HepG2 (cell line): ENCODE measurements around the gene LRRC42. TPM values are rescaled to one million over a fixed set of nuclear protein-coding genes. Genes with fewer than 3 reads are reported as not detected.

Experiments used
- ATAC-seq: fragments of 200-7000 bp; cut with Tn5 transposase; 3 replicates; pipeline ENCODE4 v1.9.1; 2020; ENCODE audit warnings: mild to moderate bottlenecking, moderate library complexity
- BruUV-seq: library from RNA; stranded (reverse); fragments of 400-500 nt; replicated peaks from 2 replicates; lab custom pipeline; 2021; lab: Mats Ljungman, UMichigan
- CTCF ChIA-PET: fragments of 300-600 bp; formaldehyde crosslinking; extraction: SDS; loops from one replicate; lab custom pipeline; 2021; ENCODE audit warnings: low total read pairs, inconsistent platforms, low intra/inter-chr PET ratio; lab: Yijun Ruan, JAX
- POLR2A ChIA-PET: fragments of 350-600 bp; sonication (Branson Sonifier 250); formaldehyde crosslinking; loops from one replicate; lab custom pipeline; 2020; ENCODE audit warnings: antibody characterized with exemption, inconsistent platforms; lab: Yijun Ruan, JAX
- DNase-seq: peaks from one replicate; pipeline ENCODE4 v3.0.0-alpha.2; 2015; ENCODE audit warnings: low spot score
- FAIRE-seq: peaks from 3 replicates; lab custom pipeline; 2011; peaks lifted over from hg19 to GRCh38; lab: Jason Lieb, UNC
- H2AFZ ChIP-seq: one replicate; pipeline ENCODE4 v1.6.1; 2011; ENCODE audit warnings: low read length, inconsistent platforms
- H3K27ac ChIP-seq: fragments of 300-600 bp; 3 replicates; pipeline ENCODE4 v1.8.0; 2011; ENCODE audit warnings: mixed run types, mild to moderate bottlenecking, mixed read lengths, low read length, inconsistent platforms; ENCODE audit not compliant: insufficient read depth; ENCODE audit errors: extremely low read length
- H3K27me3 ChIP-seq, 2 experiments: fragments of 200-600 bp in 1 of 2; 2 replicates in 1 of 2; 3 replicates in 1 of 2; pipeline versions ENCODE4 v1.6.0 to v1.8.0; 2011; ENCODE audit warnings: low read length in 2 of 2, mild to moderate bottlenecking in 2 of 2, moderate library complexity in 2 of 2, inconsistent platforms in 1 of 2; ENCODE audit not compliant: insufficient read depth in 2 of 2, control insufficient read depth in 1 of 2
- H3K36me3 ChIP-seq, 2 experiments: fragments of 200-600 bp in 1 of 2; replicated peaks in 1 of 2; 2 replicates in 1 of 2; 3 replicates in 1 of 2; pipeline versions ENCODE4 v1.5.1 to v1.8.0; 2011; ENCODE audit warnings: low read length in 2 of 2, inconsistent platforms in 1 of 2; ENCODE audit not compliant: insufficient read depth in 2 of 2, control insufficient read depth in 1 of 2
- H3K4me1 ChIP-seq: 2 replicates; pipeline ENCODE4 v1.5.1; 2012; ENCODE audit warnings: low read length, inconsistent platforms; ENCODE audit not compliant: insufficient read depth
- H3K4me2 ChIP-seq: 2 replicates; pipeline ENCODE4 v1.6.0; 2011; ENCODE audit warnings: low read depth, low read length, inconsistent platforms
- H3K4me3 ChIP-seq, 3 experiments: fragments of 200-600 bp in 1 of 3; sonication (generic), shearing (Covaris generic) in 1 of 3; replicated peaks in 1 of 3; 2 replicates each; pipeline ENCODE4 v1.5.1; 2011 to 2016; ENCODE audit warnings: low read length in 3 of 3, inconsistent platforms in 2 of 3, low read depth in 2 of 3, mild to moderate bottlenecking in 2 of 3, control low read depth in 1 of 3, mixed read lengths in 1 of 3; ENCODE audit not compliant: insufficient read depth in 1 of 3
- H3K79me2 ChIP-seq: one replicate; pipeline ENCODE4 v1.6.1; 2011; ENCODE audit warnings: low read length, inconsistent platforms; ENCODE audit not compliant: insufficient read depth
- H3K9ac ChIP-seq: 2 replicates; pipeline ENCODE4 v1.6.0; 2011; ENCODE audit warnings: mild to moderate bottlenecking, low read depth, low read length, inconsistent platforms; ENCODE audit not compliant: insufficient read depth
- H3K9me3 ChIP-seq: 2 replicates; pipeline ENCODE4 v1.5.1; 2012; ENCODE audit warnings: mild to moderate bottlenecking, low read length
- H4K20me1 ChIP-seq: 2 replicates; pipeline ENCODE4 v1.6.0; 2011; ENCODE audit warnings: inconsistent platforms, mild to moderate bottlenecking, low read length, moderate library complexity; ENCODE audit not compliant: insufficient read depth
- ATRX ChIP-seq: sonication (generic); formaldehyde crosslinking; IDR thresholded peaks from 2 replicates; pipeline ENCODE4 v1.4.0; 2020; ENCODE audit warnings: missing genetic modification reagents, borderline replicate concordance
- HDAC1 ChIP-seq: sonication (generic); formaldehyde crosslinking; IDR thresholded peaks from 2 replicates; pipeline ENCODE4 v1.5.1; 2020; ENCODE audit warnings: mild to moderate bottlenecking, missing genetic modification reagents
- JDP2 ChIP-seq: sonication (generic); formaldehyde crosslinking; IDR thresholded peaks from 2 replicates; pipeline ENCODE4 v1.8.1; 2022; ENCODE audit warnings: missing genetic modification reagents, borderline replicate concordance
- KDM5A ChIP-seq: fragments of 200-600 bp; sonication (generic); IDR thresholded peaks from 2 replicates; pipeline ENCODE4 v1.7.0; 2018; ENCODE audit warnings: antibody characterized with exemption, mild to moderate bottlenecking, low read length, borderline replicate concordance
- LCORL ChIP-seq, 2 experiments: fragments of 450-650 bp in 1 of 2; sonication (generic) in 1 of 2; formaldehyde crosslinking in 1 of 2; IDR thresholded peaks; 2 replicates each; pipeline versions ENCODE4 v1.5.0 to v1.6.1; 2017 to 2020; ENCODE audit warnings: antibody characterized with exemption in 1 of 2, missing genetic modification reagents in 1 of 2
- MXI1 ChIP-seq: IDR thresholded peaks from 3 replicates; pipeline ENCODE4 v1.6.1; 2012; ENCODE audit warnings: low read depth, low read length, inconsistent platforms, borderline replicate concordance
- RARG ChIP-seq: sonication (generic); formaldehyde crosslinking; IDR thresholded peaks from 2 replicates; pipeline ENCODE4 v1.4.0; 2020; ENCODE audit warnings: low read depth, mild to moderate bottlenecking, missing genetic modification reagents
- SOX6 ChIP-seq, 2 experiments: fragments of 450-650 bp in 1 of 2; sonication (generic) in 1 of 2; formaldehyde crosslinking in 1 of 2; IDR thresholded peaks; 2 replicates each; pipeline versions ENCODE4 v1.4.0 to v1.6.1; 2017 to 2020; ENCODE audit warnings: antibody characterized with exemption in 1 of 2, mild to moderate bottlenecking in 1 of 2, missing genetic modification reagents in 1 of 2
- ZFP36 ChIP-seq: fragments of 150-350 bp; IDR thresholded peaks from 2 replicates; pipeline ENCODE4 v1.6.1; 2018; ENCODE audit warnings: borderline replicate concordance, low read length, low read depth; ENCODE audit not compliant: partially characterized antibody
- ZNF468 ChIP-seq: sonication (generic); formaldehyde crosslinking; IDR thresholded peaks from 2 replicates; pipeline ENCODE4 v1.8.0; 2022; ENCODE audit warnings: mild to moderate bottlenecking, moderate library complexity, missing genetic modification reagents
- WGBS: methylation state at CpG from one replicate; pipeline ENCODE4 v1.1.6; 2017; ENCODE audit warnings: low lambda C conversion rate; 5-methylcytosine and 5-hydroxymethylcytosine counted together
- in situ Hi-C: cut with HindIII; loops from 2 replicates; pipeline ENCODE4 v1.10.0; 2017; ENCODE audit warnings: low pct_unique_long_range_greater_than_20kb; ENCODE audit not compliant: extremely low pct_ligation_motif_present
- intact Hi-C: fragments of 100-400 bp; cut with micrococcal nuclease; formaldehyde crosslinking; loops from one replicate; pipeline ENCODE4 v1.10.0; 2022; ENCODE audit not compliant: unreplicated experiment
- polyA plus RNA-seq, 8 experiments: library from polyadenylated mRNA; depleted of rRNA in 3 of 8; stranded (reverse) in 7 of 8; unstranded in 1 of 8; fragments of >200 nt; fragmentation: Illumina TruSeq in 4 of 8; extraction: Trizol in 4 of 8; gene quantifications; 2 replicates each; pipeline versions ENCODE4 v1.2.1 to v1.2.3, GENCODE V29; 2011 to 2016; ENCODE audit warnings: low read depth in 4 of 8, missing spikeins in 1 of 8, mixed read lengths in 1 of 8; ENCODE audit not compliant: insufficient read depth in 1 of 8
- total RNA-seq, 5 experiments: library from RNA; depleted of rRNA; stranded (reverse); fragments of >200 nt; fragmentation: Illumina TruSeq; extraction: Trizol; gene quantifications; 2 replicates each; pipeline ENCODE4 v1.2.3, GENCODE V29; 2016; ENCODE audit warnings: low read depth in 1 of 5
- TF ChIP-seq, protein P1 (sequence below): IDR thresholded peaks from 2 replicates; pipeline ENCODE4 v1.6.1; 2016; ENCODE audit warnings: missing biosample characterization, missing genetic modification reagents, low read depth
- TF ChIP-seq, protein P2 (sequence below): sonication (generic); formaldehyde crosslinking; IDR thresholded peaks from 2 replicates; pipeline ENCODE4 v1.8.0; 2022; ENCODE audit warnings: missing genetic modification reagents, low read depth, mild to moderate bottlenecking, borderline replicate concordance
- TF ChIP-seq, protein P3 (sequence below): sonication (generic); formaldehyde crosslinking; IDR thresholded peaks from 2 replicates; pipeline ENCODE4 v1.4.0; 2020; ENCODE audit warnings: mild to moderate bottlenecking, missing genetic modification reagents
- TF ChIP-seq, protein P4 (sequence below): sonication (generic); formaldehyde crosslinking; IDR thresholded peaks from 2 replicates; pipeline ENCODE4 v1.8.0; 2022; ENCODE audit warnings: missing genetic modification reagents, mild to moderate bottlenecking, inconsistent platforms, borderline replicate concordance

The LRRC42 gene
- total and polyA plus RNA-seq, 2 of the 13 experiments (the other 11 are each of a cell fraction or from before 2014, with no cell fraction given) = 30.6 to 43.6 TPM

DNA sequence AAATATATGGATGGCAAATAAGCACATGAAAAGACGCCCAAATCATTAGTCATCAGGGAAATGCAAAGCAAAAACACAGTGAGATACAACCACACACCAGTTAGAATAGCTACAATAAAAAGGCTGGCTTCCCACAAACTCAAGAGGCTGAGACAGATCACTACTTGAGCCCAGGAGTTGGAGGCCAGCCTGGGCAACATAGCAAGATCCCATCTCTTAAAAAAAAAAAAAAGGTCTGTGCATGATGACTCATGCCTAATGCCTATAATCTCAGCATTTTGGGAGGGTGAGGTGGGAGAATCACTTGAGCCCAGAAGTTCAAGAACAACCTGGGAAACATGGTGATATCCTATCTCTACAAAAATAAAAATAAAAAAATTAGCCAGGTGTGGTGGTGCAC is 52.1 kb downstream of the LRRC42 start:
- no peaks in the 10 kb centered on the region for H4K20me1 ChIP-seq
- in situ Hi-C loops = no loop called here
- H3K27me3 ChIP-seq = no peaks in the 10 kb centered on the region
- peaks cover 12% of the 10 kb centered on the region for H3K4me1 ChIP-seq
- H3K9ac ChIP-seq = no peak overlapping the region
- TF ChIP-seq, protein P1, sequence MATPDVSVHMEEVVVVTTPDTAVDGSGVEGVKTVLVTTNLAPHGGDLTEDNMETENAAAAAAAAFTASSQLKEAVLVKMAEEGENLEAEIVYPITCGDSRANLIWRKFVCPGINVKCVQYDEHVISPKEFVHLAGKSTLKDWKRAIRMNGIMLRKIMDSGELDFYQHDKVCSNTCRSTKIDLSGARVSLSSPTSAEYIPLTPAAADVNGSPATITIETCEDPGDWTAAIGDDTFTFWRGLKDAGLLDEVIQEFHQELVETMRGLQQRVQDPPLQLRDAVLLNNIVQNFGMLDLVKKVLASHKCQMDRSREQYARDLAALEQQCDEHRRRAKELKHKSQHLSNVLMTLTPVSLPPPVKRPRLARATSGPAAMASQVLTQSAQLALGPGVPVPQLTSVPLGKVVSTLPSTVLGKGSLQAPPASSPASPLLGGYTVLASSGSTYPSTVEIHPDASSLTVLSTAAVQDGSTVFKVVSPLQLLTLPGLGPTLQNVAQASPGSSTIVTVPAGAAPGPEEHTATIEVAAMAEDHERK (CRISPR knock-in tag) = no peak
- TF ChIP-seq, all 625 proteins: peak for 0
- no peak overlapping the region for H2AFZ ChIP-seq
- ATAC-seq (no peak), DNase-seq (no peak), FAIRE-seq (no peak)
- no peak overlapping the region for H3K4me2 ChIP-seq
- H3K9me3 ChIP-seq = no peaks in the 10 kb centered on the region
- WGBS = 75% methylated on average over 1 of the region's 1 CpG
- H3K36me3 ChIP-seq = no peaks in the 10 kb centered on the region
- intact Hi-C loops = no loop called here
- H3K27ac ChIP-seq = no peak overlapping the region
- CTCF ChIA-PET = no interaction called here
- no peak overlapping the region for H3K4me3 ChIP-seq
- H3K79me2 ChIP-seq = no peaks in the 10 kb centered on the region
- no TSS peak for BruUV-seq
- POLR2A ChIA-PET = no interaction called here

DNA sequence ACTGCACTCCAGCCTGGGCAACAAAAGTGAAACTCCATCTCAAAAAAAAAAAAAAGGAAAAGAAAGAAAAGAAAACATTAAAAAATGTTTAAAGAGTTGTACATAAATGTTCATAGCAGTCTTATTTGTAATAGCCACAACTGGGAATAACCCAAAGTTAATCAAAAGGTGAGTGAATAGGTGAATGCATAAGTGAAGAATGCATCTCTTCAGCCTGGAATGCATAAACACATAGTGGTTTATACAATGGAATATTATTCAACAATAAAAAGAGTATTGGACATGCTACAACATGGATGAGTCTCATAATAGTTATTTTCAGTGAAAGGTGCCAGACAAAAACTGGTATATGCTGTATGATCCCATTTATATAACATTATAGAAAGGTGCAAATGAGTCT is 53.8 kb downstream of the LRRC42 start:
- Histone ChIP-seq H3K36me3 (no peaks in the 10 kb centered on the region), H3K4me3 (no peak overlapping the region), H3K27ac (no peak overlapping the region), H3K79me2 (no peaks in the 10 kb centered on the region), H3K9ac (no peak overlapping the region), H2AFZ (no peak overlapping the region), H3K27me3 (no peaks in the 10 kb centered on the region), H4K20me1 (no peaks in the 10 kb centered on the region), H3K4me2 (no peak overlapping the region), H3K9me3 (no peaks in the 10 kb centered on the region), H3K4me1 (peaks cover 12% of the 10 kb centered on the region)
- in situ Hi-C loops (no loop called here), intact Hi-C loops (no loop called here)
- no peak for FAIRE-seq
- no peak for ATAC-seq
- ChIA-PET POLR2A (no interaction called here), CTCF (no interaction called here)
- BruUV-seq = no TSS peak
- no peak for DNase-seq
- TF ChIP-seq ATRX (CRISPR knock-in tag) (no peak), HDAC1 (CRISPR knock-in tag) (no peak), SOX6 (IDR thresholded peaks at IDR 0.05) (no peak), SOX6 (CRISPR knock-in tag; IDR thresholded peaks at IDR 0.05) (no peak), RARG (CRISPR knock-in tag) (no peak), KDM5A (no peak), ZFP36 (no peak), LCORL (IDR thresholded peaks at IDR 0.05) (no peak), LCORL (CRISPR knock-in tag; IDR thresholded peaks at IDR 0.05) (no peak), JDP2 (CRISPR knock-in tag) (no peak), ZNF468 (CRISPR knock-in tag) (no peak), MXI1 (no peak)
- TF ChIP-seq, protein P2, sequence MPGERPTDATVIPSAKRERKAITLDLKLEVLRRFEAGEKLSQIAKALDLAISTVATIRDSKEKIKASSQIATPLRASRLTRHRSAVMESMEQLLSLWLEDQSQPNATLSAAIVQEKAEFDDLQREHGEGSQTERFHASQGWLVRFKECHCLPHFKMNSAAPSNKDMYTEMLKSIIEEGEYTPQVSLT = no peak
- TF ChIP-seq, protein P3, sequence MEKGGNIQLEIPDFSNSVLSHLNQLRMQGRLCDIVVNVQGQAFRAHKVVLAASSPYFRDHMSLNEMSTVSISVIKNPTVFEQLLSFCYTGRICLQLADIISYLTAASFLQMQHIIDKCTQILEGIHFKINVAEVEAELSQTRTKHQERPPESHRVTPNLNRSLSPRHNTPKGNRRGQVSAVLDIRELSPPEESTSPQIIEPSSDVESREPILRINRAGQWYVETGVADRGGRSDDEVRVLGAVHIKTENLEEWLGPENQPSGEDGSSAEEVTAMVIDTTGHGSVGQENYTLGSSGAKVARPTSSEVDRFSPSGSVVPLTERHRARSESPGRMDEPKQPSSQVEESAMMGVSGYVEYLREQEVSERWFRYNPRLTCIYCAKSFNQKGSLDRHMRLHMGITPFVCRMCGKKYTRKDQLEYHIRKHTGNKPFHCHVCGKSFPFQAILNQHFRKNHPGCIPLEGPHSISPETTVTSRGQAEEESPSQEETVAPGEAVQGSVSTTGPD = no peak
- TF ChIP-seq, protein P4, sequence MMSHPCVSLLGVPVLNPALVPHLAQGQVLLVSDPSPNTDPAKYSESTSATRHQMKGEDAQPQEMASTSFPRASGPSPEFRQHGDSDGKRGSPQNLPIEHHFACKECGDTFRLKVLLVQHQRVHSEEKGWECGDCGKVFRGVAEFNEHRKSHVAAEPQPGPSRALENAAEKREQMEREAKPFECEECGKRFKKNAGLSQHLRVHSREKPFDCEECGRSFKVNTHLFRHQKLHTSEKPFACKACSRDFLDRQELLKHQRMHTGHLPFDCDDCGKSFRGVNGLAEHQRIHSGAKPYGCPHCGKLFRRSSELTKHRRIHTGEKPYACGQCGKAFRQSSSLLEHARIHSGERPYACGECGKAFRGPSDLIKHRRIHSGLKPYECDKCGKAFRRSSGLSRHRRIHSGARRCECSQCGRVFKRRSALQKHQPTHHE = no peak
